Mesendoderm (in vitro differentiated cells): ENCODE data around the gene SREBF2.

Experiments
- DNase-seq: peaks from one replicate; pipeline ENCODE4 v3.0.0; 2013
- H2AK5ac ChIP-seq: 2 replicates; pipeline ENCODE4 v1.6.1; 2013; ENCODE audit warnings: low read length, inconsistent platforms
- H2BK120ac ChIP-seq: 2 replicates; pipeline ENCODE4 v1.6.1; 2013; ENCODE audit warnings: low read depth, mild to moderate bottlenecking, low read length, moderate library complexity, mixed read lengths
- H2BK15ac ChIP-seq: replicated peaks from 2 replicates; pipeline ENCODE4 v1.6.1; 2013; ENCODE audit warnings: low read depth, mild to moderate bottlenecking, moderate library complexity
- H2BK5ac ChIP-seq: 2 replicates; pipeline ENCODE4 v1.6.1; 2013; ENCODE audit warnings: low read length, inconsistent platforms
- H3K18ac ChIP-seq: 2 replicates; pipeline ENCODE4 v1.6.1; 2013; ENCODE audit warnings: mild to moderate bottlenecking, low read length, mixed read lengths
- H3K23ac ChIP-seq: one replicate; pipeline ENCODE4 v1.6.1; 2013; ENCODE audit warnings: low read length
- H3K27ac ChIP-seq: 2 replicates; pipeline ENCODE4 v1.5.1; 2013; ENCODE audit warnings: low read depth, mild to moderate bottlenecking, inconsistent platforms, low read length, moderate library complexity
- H3K27me3 ChIP-seq: 2 replicates; pipeline ENCODE4 v1.6.1; 2013; ENCODE audit warnings: low read length, control low read depth, mild to moderate bottlenecking, inconsistent platforms; ENCODE audit not compliant: insufficient read depth, poor library complexity
- H3K36me3 ChIP-seq: 2 replicates; pipeline ENCODE4 v1.6.1; 2013; ENCODE audit warnings: low read length, inconsistent platforms; ENCODE audit not compliant: control insufficient read depth, insufficient read depth
- H3K4ac ChIP-seq: one replicate; pipeline ENCODE4 v1.6.1; 2013; ENCODE audit warnings: low read depth, mild to moderate bottlenecking, low read length, moderate library complexity
- H3K4me1 ChIP-seq: 2 replicates; pipeline ENCODE4 v1.6.1; 2013; ENCODE audit warnings: low read depth, low read length, inconsistent platforms; ENCODE audit not compliant: control insufficient read depth
- H3K4me2 ChIP-seq: 2 replicates; pipeline ENCODE4 v1.6.1; 2013; ENCODE audit warnings: low read length
- H3K4me3 ChIP-seq: 2 replicates; pipeline ENCODE4 v1.5.1; 2013; ENCODE audit warnings: mild to moderate bottlenecking, low read length
- H3K56ac ChIP-seq: one replicate; pipeline ENCODE4 v1.6.1; 2013; ENCODE audit warnings: low read length
- H3K79me1 ChIP-seq: 2 replicates; pipeline ENCODE4 v1.6.1; 2013; ENCODE audit warnings: low read length, inconsistent platforms
- H3K79me2 ChIP-seq: 2 replicates; pipeline ENCODE4 v1.6.1; 2013; ENCODE audit warnings: mild to moderate bottlenecking, low read length; ENCODE audit not compliant: control insufficient read depth, insufficient read depth
- H3K9ac ChIP-seq: 2 replicates; pipeline ENCODE4 v1.6.1; 2013; ENCODE audit warnings: low read length, inconsistent platforms
- H4K5ac ChIP-seq: one replicate; pipeline ENCODE4 v1.6.1; 2013; ENCODE audit warnings: low read length
- H4K8ac ChIP-seq: one replicate; pipeline ENCODE4 v1.6.1; 2013; ENCODE audit warnings: low read depth, mild to moderate bottlenecking, control low read depth, low read length, moderate library complexity
- WGBS: extraction: QIAGEN DNeasy Blood & Tissue Kit; methylation state at CpG from one replicate; pipeline ENCODE4 v1.1.7; 2013; ENCODE audit warnings: low lambda C conversion rate, missing lambda C conversion rate; ENCODE audit not compliant: insufficient coverage; ENCODE audit errors: extremely low coverage; 5-methylcytosine and 5-hydroxymethylcytosine counted together

The SREBF2 gene

DNA sequence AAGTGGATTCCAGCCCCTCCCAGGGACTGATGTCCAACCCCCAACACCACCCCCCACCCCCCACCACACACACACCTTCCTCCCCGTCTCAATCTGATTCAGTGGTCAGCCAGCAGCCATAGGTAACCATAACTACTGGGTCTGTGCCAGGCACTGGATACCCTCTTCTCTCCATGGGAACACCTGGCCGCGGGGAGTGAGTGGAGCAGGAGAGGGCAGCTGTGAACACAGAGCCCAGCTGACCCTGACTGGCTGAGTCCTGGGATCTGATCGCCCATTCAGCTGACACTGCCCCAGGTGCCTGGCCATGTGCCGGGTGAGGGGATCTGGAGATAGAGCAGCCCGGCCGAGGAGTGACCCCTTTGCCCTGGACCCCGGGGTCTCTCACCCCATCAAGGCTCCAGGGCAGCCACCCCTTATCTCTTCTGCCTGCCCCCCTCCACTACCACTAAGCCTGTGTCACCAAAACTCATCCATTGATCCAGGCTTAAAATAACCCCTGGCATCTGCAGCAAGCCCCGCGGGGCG, 84.5 kb downstream of the SREBF2 start:
- Histone ChIP-seq H2BK15ac (no peak overlapping the region), H3K9ac (no peak overlapping the region), H3K36me3 (no peaks in the 10 kb centered on the region), H3K56ac (no peak overlapping the region), H3K18ac (no peak overlapping the region), H3K79me1 (no peaks in the 10 kb centered on the region), H3K4me2 (no peak overlapping the region), H2BK120ac (no peak overlapping the region), H3K27ac (no peak overlapping the region), H3K4me3 (no peak overlapping the region), H3K23ac (no peak overlapping the region), H3K4ac (no peak overlapping the region), H3K4me1 (peaks cover 3% of the 10 kb centered on the region), H4K8ac (no peak overlapping the region), H3K79me2 (no peaks in the 10 kb centered on the region), H2AK5ac (no peak overlapping the region), H3K27me3 (peaks cover 37% of the 10 kb centered on the region), H4K5ac (no peak overlapping the region), H2BK5ac (no peak overlapping the region)
- no CpG with 5 or more reads among the region's 11 CpGs for WGBS
- no peak for DNase-seq

DNA sequence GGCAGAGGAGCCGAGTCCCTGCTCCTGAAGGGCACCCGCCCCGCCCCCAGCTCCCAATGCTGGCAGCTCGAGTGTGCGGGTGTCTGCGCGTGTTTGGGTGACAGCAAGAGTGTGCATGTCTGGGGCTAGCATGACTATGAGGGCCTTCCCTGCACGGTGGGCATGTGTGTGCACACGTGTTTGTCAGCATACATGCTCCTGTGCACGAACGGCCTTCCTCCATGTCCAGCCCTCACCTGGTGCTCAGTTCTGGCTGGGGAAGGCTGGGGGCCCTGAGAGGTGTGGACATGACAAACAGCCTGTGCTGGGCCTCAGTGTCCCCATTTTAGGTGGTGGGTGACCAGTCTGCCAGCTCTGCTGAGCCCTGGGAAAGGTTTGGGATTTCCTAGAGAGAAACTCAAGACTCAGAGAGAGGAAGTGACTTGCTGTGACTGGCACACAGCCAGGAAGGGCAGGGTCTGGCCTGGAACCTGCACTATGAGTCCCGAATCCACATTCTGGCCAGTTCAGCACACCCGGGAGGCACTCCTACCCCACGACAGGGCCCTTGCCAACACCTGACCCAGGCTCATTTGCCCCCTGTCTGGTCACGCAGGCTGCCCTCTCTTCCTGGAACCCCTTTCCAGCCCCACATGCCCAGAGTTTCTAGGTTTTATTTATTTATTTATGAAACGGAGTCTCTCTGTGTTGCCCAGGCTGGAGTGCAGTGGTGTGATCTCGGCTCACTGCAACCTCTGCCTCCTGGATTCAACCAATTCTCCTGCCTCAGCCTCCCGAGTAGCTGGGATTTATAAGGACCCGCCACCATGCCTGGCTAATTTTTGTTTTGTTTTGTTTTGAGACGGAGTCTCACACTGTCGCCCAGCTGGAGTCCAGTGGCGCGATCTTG, 85.2 kb downstream of the SREBF2 start:
- no peak for DNase-seq

DNA sequence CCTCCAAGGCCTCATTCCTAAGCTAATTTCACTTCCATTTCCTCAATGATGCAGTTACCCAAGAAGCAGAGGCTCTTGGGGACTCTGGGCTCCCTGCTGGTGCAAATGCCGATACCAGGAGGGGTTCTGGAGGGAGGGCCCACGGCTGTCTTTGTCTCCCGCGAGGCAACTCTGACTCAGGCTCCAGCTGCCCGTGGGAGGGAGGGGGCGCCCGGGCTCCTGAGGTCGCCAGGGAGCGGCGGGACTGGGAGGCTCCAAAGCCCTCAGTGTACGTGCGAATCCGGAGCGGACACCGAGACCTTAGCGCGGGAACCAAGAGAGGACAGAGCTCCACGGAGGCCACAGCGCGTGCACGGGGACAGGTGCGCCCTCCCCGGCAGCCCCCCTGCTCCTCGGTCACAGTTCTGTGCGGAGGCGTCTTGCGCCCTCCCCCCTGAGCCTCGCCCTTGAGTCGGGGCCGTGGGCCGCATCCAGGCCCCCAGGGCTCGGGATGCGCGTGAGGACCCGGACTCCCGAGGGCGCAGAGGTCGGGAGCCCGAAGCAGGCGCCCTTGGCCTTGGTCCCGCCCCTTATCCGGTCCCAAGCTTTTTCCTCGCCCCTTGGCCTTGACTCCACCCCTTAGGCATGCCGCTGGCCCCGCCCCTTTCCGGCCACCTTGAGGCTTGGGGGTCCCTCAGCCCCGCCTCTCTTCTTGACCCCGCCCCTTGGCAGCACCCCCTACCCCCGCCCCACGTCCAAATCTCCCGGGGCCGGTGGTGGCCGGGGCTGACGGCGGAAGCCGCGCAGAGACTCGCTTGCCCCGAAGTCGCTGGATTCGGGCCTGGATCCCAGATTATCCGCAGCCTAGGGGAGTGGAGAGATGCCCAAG, 86.7 kb downstream of the SREBF2 start:
- Histone ChIP-seq H3K36me3 (no peaks in the 10 kb centered on the region), H3K79me2 (no peaks in the 10 kb centered on the region), H2AK5ac (no peak overlapping the region), H4K5ac (no peak overlapping the region), H3K27me3 (peaks cover 17% of the 10 kb centered on the region), H3K23ac (no peak overlapping the region), H2BK5ac (no peak overlapping the region), H3K27ac (no peak overlapping the region), H3K9ac (peak overlapping the region; percentile 48), H2BK120ac (no peak overlapping the region), H4K8ac (no peak overlapping the region), H3K56ac (peak overlapping the region; percentile 83), H3K4me1 (peaks cover 3% of the 10 kb centered on the region), H3K4me3 (no peak overlapping the region), H3K79me1 (no peaks in the 10 kb centered on the region), H3K4me2 (peak overlapping the region; percentile 60), H3K18ac (peak overlapping the region; percentile 23), H2BK15ac (no peak overlapping the region), H3K4ac (no peak overlapping the region)
- peak; percentile 82 for DNase-seq
- WGBS = no CpG with 5 or more reads among the region's 62 CpGs

More for the DNA sequence above, 85.2 kb downstream of the SREBF2 start:
- Histone ChIP-seq H4K5ac (no peak overlapping the region), H3K4me1 (peaks cover 3% of the 10 kb centered on the region), H3K4me3 (no peak overlapping the region), H4K8ac (no peak overlapping the region), H3K79me1 (no peaks in the 10 kb centered on the region), H3K27me3 (peaks cover 30% of the 10 kb centered on the region), H3K18ac (no peak overlapping the region), H3K27ac (no peak overlapping the region), H3K79me2 (no peaks in the 10 kb centered on the region), H3K4me2 (no peak overlapping the region), H2BK5ac (no peak overlapping the region), H3K56ac (no peak overlapping the region), H3K9ac (no peak overlapping the region), H2AK5ac (no peak overlapping the region), H2BK15ac (no peak overlapping the region), H3K4ac (no peak overlapping the region), H3K23ac (no peak overlapping the region), H2BK120ac (no peak overlapping the region), H3K36me3 (no peaks in the 10 kb centered on the region)
- WGBS = no CpG with 5 or more reads among the region's 23 CpGs

DNA sequence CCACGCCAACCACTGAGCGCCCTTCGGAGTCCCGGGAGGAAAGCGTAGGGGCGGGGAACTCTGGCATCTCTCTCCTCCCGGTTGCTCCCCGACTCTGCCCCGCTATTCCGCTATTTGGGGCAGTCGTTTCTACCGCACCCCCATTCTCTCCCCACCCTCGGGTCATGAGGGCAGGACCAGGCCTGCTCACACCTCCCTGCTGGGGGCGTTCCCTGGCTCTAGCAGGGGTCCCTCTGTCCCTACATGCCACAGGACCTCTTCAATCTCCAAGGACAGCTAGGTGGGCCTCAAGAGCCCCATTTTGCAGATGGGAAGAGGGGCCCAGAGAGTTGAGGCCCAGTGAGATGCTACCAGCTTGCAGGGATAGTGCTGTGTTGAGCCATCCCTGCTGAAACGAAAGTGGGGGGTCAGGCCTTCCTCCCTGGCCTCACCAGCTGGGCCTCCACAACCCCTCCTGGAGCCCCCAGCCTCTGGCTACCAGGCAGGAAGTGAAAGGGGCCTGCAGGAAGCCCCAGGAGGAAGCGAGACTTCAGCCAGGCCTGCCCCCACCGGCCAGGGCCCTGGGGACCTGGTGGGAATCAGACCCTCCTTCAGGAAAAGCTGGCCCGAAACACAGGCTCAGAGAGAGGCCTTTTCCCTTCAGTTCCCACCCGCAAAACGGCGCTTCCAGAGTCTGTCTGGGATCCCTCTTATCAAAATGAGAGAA, 87.5 kb downstream of the SREBF2 start:
- H3K36me3 ChIP-seq = no peaks in the 10 kb centered on the region
- H3K23ac ChIP-seq = no peak overlapping the region
- H3K79me1 ChIP-seq = no peaks in the 10 kb centered on the region
- H3K4me3 ChIP-seq = no peak overlapping the region
- no peak overlapping the region for H2BK120ac ChIP-seq
- H4K8ac ChIP-seq = no peak overlapping the region
- WGBS = no CpG with 5 or more reads among the region's 21 CpGs
- H3K4ac ChIP-seq = no peak overlapping the region
- peak overlapping the region; percentile 70 for H3K56ac ChIP-seq
- no peak overlapping the region for H2BK15ac ChIP-seq
- peaks cover 15% of the 10 kb centered on the region for H3K27me3 ChIP-seq
- no peak overlapping the region for H3K4me2 ChIP-seq
- no peak for DNase-seq
- H2BK5ac ChIP-seq = no peak overlapping the region
- H3K4me1 ChIP-seq = peaks cover 3% of the 10 kb centered on the region
- no peak overlapping the region for H2AK5ac ChIP-seq
- peak overlapping the region; percentile 4 for H3K9ac ChIP-seq
- H3K79me2 ChIP-seq = no peaks in the 10 kb centered on the region
- H3K18ac ChIP-seq = peak overlapping the region; percentile 23
- H3K27ac ChIP-seq = no peak overlapping the region
- H4K5ac ChIP-seq = no peak overlapping the region

DNA sequence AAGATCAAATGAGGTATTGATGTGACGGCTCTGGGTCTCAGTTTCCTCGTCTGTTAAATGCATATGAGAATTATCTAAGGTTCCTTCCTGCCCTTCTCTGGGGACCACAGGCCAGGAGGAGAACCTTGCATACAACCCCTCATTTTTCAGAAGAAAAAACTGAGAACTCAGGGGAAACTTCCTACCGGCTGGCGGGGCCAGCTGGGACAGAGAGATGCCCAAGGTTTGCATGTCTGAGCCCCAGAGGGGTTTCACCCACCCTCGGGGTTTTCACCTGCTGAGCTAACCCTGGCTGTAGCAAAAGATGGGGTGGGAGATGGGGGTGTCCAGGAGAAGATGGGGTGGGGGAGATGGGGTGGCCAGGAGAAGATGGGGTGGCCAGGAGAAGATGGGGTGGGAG, 89.4 kb downstream of the SREBF2 start:
- Histone ChIP-seq H3K27me3 (peaks cover 8% of the 10 kb centered on the region), H3K36me3 (no peaks in the 10 kb centered on the region), H4K8ac (no peak overlapping the region), H3K79me2 (no peaks in the 10 kb centered on the region), H3K4me2 (no peak overlapping the region), H2BK5ac (no peak overlapping the region), H3K23ac (no peak overlapping the region), H3K4me1 (no peaks in the 10 kb centered on the region), H4K5ac (no peak overlapping the region), H2BK120ac (no peak overlapping the region), H3K27ac (no peak overlapping the region), H3K18ac (no peak overlapping the region), H3K4ac (no peak overlapping the region), H2AK5ac (no peak overlapping the region), H3K56ac (no peak overlapping the region), H3K4me3 (no peak overlapping the region), H3K9ac (no peak overlapping the region), H3K79me1 (no peaks in the 10 kb centered on the region), H2BK15ac (no peak overlapping the region)
- DNase-seq = no peak
- no CpG with 5 or more reads among the region's 5 CpGs for WGBS
